GM12892 (cell line): Measurements from ENCODE around the gene FOXL1.

ENCODE experiments used
- DNase-seq: peaks from one replicate; pipeline ENCODE4 v3.0.0; 2011; ENCODE audit not compliant: insufficient read length
- FAIRE-seq: peaks from 2 replicates; lab custom pipeline; 2011; peaks lifted over from hg19 to GRCh38; lab: Jason Lieb, UNC
- POLR2A ChIP-seq: IDR thresholded peaks from 2 replicates; pipeline ENCODE4 v1.6.1; 2011; ENCODE audit warnings: low read depth, low read length, control low read depth
- POLR2AphosphoS5 ChIP-seq: IDR thresholded peaks from 2 replicates; pipeline ENCODE4 v1.6.1; 2011; ENCODE audit warnings: low read depth, low read length, control low read depth
- TAF1 ChIP-seq: IDR thresholded peaks from 2 replicates; pipeline ENCODE4 v1.6.1; 2011; ENCODE audit warnings: low read depth, mild to moderate bottlenecking, control low read depth, low read length, borderline replicate concordance

Gene FOXL1

DNA sequence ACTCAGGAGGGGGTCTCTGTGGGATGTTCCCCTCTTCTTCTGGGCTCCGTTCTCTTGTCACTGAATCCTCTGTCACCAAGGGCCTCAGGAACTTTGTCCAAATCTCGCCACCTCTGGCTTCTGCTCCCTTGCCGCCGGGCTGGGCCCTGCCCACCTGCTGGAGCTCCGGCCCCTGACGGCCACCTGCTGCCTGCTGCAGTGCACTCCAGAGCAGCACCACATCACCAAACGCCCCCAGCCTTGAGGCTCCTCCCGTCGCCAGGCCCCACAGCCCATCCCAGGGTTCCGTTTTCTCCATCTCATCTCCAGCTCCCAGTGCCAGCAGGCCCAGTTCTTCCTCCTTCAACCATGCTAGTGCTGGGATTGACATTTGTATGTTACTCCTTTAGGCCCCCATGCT, 43.6 kb downstream of the FOXL1 start:
- DNase-seq (no peak), FAIRE-seq (no peak)
- TF ChIP-seq TAF1 (no peak), POLR2AphosphoS5 (no peak), POLR2A (no peak)

DNA sequence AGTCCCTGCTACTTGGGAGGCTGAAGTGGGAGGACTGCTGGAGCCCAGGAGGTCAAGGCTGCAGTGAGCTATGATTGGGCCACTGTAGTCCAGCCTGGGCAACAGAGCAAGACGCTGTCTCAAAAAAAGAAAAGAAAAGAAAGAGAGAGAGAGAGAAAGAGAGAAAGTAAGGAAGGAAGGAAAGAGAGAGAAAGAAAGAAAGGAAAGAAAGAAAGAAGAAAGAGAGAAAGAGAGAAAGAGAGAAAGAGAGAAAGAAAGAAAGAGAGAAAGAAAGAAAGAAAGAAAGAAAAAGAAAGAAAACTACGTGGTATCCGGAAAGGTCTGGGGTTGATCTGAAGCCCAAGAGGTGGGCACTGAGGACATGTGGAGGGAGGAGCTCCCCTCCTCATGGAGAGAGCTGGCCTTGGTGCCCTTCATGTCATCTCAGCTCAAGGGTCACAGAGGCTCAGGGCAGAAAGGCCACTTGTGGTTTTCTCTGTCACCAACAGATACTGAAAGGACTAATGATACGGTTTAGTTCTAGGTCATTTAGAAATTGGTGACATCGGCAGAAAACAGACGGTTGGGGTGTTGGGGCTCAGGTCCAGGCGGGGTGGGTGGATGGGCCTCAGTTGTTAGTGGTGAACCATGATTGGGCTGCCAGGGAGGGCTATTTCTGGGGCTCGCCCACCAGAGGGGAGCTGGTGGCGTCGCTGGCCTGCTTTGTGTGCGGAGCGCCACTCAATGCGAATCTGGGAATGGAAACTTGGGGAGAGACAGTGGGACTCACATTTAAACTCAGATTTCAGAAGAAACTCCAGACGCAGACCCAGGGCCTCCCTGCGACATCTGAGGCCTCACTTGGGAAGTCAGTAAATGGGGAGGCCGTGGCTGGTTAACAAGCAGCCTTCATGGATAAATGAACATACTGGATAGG, 44.6 kb downstream of the FOXL1 start:
- TF ChIP-seq TAF1 (no peak), POLR2A (no peak), POLR2AphosphoS5 (no peak)
- DNase-seq (no peak), FAIRE-seq (no peak)

DNA sequence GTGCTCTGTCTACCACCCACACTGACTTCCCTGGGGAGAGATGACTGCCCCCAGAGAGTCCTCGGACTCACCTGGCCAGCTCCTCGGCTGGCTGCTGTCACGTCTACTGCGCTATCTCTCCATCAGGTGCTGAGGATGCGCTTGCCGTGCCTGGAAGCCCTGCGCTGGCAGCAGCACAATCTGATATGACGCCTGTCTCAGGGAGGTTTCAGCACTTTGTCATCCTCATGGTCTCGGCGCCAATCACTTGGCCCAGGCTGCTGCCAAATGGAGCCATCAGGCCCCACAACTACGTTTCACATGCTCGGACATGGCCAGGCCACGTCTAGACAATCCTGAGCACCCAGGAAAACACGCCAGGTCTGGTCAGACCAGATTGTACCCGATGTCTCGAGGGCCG, 46.7 kb downstream of the FOXL1 start:
- FAIRE-seq (no peak), DNase-seq (no peak)
- TF ChIP-seq TAF1 (no peak), POLR2A (no peak), POLR2AphosphoS5 (no peak)

DNA sequence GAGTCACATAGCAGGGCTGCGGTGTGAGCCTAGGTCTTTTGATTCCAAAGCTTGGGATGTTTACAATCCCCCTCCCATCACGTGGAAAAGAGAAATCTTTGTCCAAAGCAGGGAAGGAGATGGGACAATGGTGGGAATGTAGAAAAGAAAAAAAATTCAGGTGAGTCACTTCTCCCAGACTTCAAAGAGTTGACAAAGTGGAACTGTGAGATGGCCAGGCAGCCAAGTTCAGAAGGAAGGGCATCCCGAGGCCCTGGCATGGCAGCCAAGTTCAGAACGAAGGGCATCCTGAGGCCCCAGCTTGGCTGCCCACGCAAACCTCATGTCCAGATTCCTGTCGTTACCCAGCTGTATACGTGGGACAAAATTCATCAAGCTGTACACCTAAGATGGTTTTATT, 47.5 kb downstream of the FOXL1 start:
- no peak for DNase-seq
- no peak for FAIRE-seq
- no peak for TF ChIP-seq TAF1

DNA sequence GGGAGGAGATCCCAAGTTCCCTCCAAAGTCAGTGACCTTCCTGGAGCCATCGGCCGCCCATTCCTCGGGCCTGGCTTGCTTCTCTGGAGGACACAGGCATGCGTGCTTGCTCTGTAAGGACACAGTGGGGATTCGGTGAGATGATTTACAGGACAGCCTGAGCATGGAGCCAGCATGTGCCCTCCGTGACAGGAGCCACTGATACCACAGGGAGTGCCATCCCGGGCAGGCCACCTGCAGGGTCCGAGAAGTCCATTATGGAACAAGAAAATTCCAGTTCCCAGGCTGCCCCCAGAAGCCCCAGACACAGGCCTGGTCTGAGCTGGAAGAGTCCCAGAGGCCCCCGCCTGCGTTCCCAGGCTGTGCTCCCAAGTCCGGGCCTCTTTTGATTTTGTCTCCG, 47.9 kb downstream of the FOXL1 start:
- TF ChIP-seq POLR2AphosphoS5: no peak
- TF ChIP-seq POLR2A: no peak
- no peak for TF ChIP-seq TAF1
- FAIRE-seq: no peak
- no peak for DNase-seq

DNA sequence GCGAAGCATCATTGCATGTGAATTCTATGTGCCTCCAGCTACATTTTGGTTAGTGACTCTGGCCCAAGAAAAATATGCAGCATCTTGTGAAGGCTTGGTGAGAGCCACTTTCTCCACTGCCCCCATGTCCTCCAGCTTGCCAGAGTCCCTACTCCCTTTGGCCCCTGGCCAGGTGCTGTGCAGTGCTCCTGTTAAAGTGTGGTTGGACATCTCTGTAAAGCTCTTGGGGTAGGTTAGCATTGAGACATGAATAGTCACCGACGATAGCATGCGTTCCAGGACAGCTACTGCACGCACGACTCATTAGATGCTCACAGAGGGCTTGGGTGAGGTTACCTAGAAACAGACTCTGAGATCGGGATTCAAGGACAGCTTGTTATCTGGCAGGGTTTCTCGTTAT, 48.6 kb downstream of the FOXL1 start:
- no peak for FAIRE-seq
- TF ChIP-seq POLR2A: no peak
- no peak for TF ChIP-seq TAF1
- TF ChIP-seq POLR2AphosphoS5: no peak
- no peak for DNase-seq

DNA sequence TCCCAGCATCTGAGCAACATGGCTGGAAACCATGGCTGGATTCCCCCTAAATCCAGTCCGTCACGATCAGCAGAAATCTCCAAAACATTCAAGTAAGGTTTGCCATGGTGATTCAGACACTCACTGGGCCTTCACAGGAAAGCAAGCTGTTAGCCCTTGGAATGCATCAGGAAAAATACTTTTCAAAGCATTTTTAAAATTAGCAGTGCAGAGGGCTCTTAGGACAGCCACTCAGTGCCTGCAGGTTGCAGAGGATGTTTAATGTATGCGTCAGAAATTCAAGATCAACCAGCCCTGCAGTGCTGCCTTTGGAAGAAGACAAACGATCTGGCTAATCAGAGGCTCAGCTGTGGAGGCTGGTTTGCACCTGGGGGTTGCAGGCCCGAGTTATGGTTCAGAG, 50.3 kb downstream of the FOXL1 start:
- DNase-seq (no peak), FAIRE-seq (no peak)
- no peak for TF ChIP-seq POLR2AphosphoS5
- TF ChIP-seq POLR2A: no peak
- TF ChIP-seq TAF1: no peak

DNA sequence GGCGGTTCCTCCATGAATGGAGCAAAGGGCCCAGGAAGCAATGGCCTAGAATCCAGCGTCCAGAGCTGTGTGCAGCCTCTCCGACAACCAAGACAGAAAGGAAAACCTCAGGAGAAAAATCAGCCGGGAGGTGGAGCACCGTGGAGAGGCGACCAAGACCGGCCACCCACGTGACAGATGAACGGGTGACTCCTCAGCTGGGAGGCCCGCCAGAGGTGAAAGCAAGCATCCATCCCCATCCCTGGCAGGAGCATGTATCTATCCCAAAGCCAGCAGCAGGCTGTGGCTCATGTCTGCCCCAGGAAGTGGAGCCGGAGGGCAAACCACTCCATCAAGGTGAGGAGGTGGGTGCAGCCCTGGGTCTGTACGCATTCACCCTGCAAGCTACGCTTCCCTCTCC, 52.1 kb downstream of the FOXL1 start:
- FAIRE-seq: no peak
- TF ChIP-seq POLR2A: no peak
- TF ChIP-seq POLR2AphosphoS5: no peak
- TF ChIP-seq TAF1: no peak
- DNase-seq: no peak

DNA sequence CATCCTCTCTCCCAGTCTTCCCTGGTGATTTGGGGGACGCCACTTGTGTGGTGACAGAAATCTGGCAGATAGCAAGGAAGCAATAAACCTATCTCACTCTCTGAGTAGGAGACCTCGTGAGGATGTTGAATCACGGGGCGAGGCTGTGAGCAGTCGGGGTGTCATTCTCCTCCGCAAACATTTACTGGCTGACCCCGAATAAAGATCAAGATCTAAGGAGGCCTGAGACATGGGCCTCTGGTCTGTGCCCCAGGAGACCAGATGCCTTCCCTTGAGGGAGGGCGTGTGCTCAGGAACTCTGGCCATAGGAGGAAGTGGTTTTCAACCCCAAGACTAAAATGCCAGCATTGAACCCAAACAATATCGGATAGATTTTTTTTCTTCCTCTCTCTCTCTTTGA, 53.1 kb downstream of the FOXL1 start:
- DNase-seq (no peak), FAIRE-seq (no peak)
- no peak for TF ChIP-seq POLR2A
- TF ChIP-seq TAF1: no peak
- no peak for TF ChIP-seq POLR2AphosphoS5
